Natural killer cell (primary cell): ENCODE results near the gene MOV10L1. TPM values are rescaled to one million over a fixed set of nuclear protein-coding genes. Genes with fewer than 3 reads are reported as not detected.

ENCODE experiments used
- ATAC-seq, 3 donors: fragments of 150-1000 bp in 2 of 3; fragments of 200-7000 bp in 1 of 3; cut with Tn5 transposase; 1 replicate in 1 of 3; 2 replicates in 2 of 3; pipeline ENCODE4 v1.10.0; 2021; ENCODE audit warnings: mild to moderate bottlenecking in 2 of 3, moderate library complexity in 2 of 3
- DNase-seq, 2 donors: peaks; one replicate each; pipeline versions ENCODE4 v3.0.0 to v3.0.0-alpha.2; 2013 to 2021; ENCODE audit warnings: mixed read lengths in 1 of 2
- H3K27ac ChIP-seq: one replicate; pipeline ENCODE4 v1.5.1; 2013; ENCODE audit warnings: mild to moderate bottlenecking, low read length
- H3K27me3 ChIP-seq: one replicate; pipeline ENCODE4 v1.6.1; 2013; ENCODE audit warnings: low read length; ENCODE audit not compliant: control insufficient read depth, insufficient read depth
- H3K36me3 ChIP-seq: one replicate; pipeline ENCODE4 v1.6.1; 2013; ENCODE audit warnings: low read length; ENCODE audit not compliant: control insufficient read depth, insufficient read depth
- H3K4me1 ChIP-seq: one replicate; pipeline ENCODE4 v1.6.1; 2013; ENCODE audit warnings: low read length; ENCODE audit not compliant: control insufficient read depth, insufficient read depth
- H3K4me3 ChIP-seq: one replicate; pipeline ENCODE4 v1.5.1; 2013; ENCODE audit warnings: low read length
- H3K9me3 ChIP-seq: one replicate; pipeline ENCODE4 v1.6.1; 2013; ENCODE audit warnings: low read length; ENCODE audit not compliant: control insufficient read depth, insufficient read depth
- H3K27ac Mint-ChIP-seq, 2 donors: one replicate each; pipeline ENCODE4 v1.8.0; 2022; ENCODE audit warnings: mild to moderate bottlenecking in 2 of 2, mixed read lengths in 2 of 2, moderate library complexity in 1 of 2
- H3K27me3 Mint-ChIP-seq, 2 donors: one replicate each; pipeline ENCODE4 v1.8.0; 2022; ENCODE audit warnings: low read depth in 2 of 2, mixed read lengths in 2 of 2
- H3K36me3 Mint-ChIP-seq: one replicate; pipeline ENCODE4 v1.8.0; 2022; ENCODE audit warnings: mixed read lengths
- H3K4me1 Mint-ChIP-seq, 2 donors: one replicate each; pipeline ENCODE4 v1.8.0; 2022; ENCODE audit warnings: mixed read lengths in 2 of 2
- H3K4me3 Mint-ChIP-seq: one replicate; pipeline ENCODE4 v1.8.0; 2022; ENCODE audit warnings: mild to moderate bottlenecking, moderate library complexity, mixed read lengths
- H3K9me3 Mint-ChIP-seq, 2 donors: one replicate each; pipeline ENCODE4 v1.8.0; 2022; ENCODE audit warnings: mixed read lengths in 2 of 2
- CTCF ChIP-seq: fragments of 200-600 bp; IDR thresholded peaks from one replicate; pipeline ENCODE4 v1.8.0; 2022; ENCODE audit warnings: antibody characterized with exemption
- WGBS: methylation state at CpG from one replicate; pipeline ENCODE4 v1.1.7; 2013; ENCODE audit warnings: missing lambda C conversion rate; ENCODE audit not compliant: insufficient coverage; 5-methylcytosine and 5-hydroxymethylcytosine counted together
- intact Hi-C: fragments of 100-400 bp; cut with micrococcal nuclease; formaldehyde crosslinking; loops from one replicate; pipeline ENCODE4 v1.14.2; 2022
- total RNA-seq, 4 donors: library from RNA; stranded (reverse); fragments of 120-200 nt in 1 of 4; gene quantifications; one replicate each; pipeline versions ENCODE4 v1.2.3 to v1.2.4, GENCODE V29; 2013 to 2022

The MOV10L1 gene
- total RNA-seq, 3 donors from 2014 or later (not counting 1 experiment from before 2014, with no cell fraction given) = 1.0 to 1.7 TPM; not detected in 1

- 74% methylated on average over 27 of the region's 27 CpGs for WGBS
- Histone ChIP-seq H3K36me3 (no peaks in the 10 kb centered on the region), H3K4me3 (no peak overlapping the region), H3K27me3 (peaks cover 9% of the 10 kb centered on the region), H3K4me1 (peaks cover 14% of the 10 kb centered on the region), H3K27ac (no peak overlapping the region), H3K9me3 (no peaks in the 10 kb centered on the region)
- Mint-ChIP-seq H3K4me3 (no peak overlapping the region), H3K9me3 (no peaks in the 10 kb centered on the region), H3K36me3 (no peaks in the 10 kb centered on the region), H3K27me3 (peaks cover 2 to 17% of the 10 kb centered on the region in 2 donors), H3K27ac (no peak overlapping the region), H3K4me1 (peaks cover 9 to 11% of the 10 kb centered on the region in 2 donors)
- no peak for DNase-seq
- ATAC-seq = no peak
- TF ChIP-seq CTCF = no peak
- intact Hi-C loops = no loop called here
Observed at GRCh38 chr22:50175921-50176849, 86.4 kb downstream of the MOV10L1 start.

GRCh38 chr22:50176850-50177536 lies 87.2 kb downstream of the MOV10L1 start:
- peaks cover 2% of the 10 kb centered on the region for H3K27me3 ChIP-seq
- no peaks in the 10 kb centered on the region for H3K36me3 Mint-ChIP-seq
- DNase-seq (no peak), ATAC-seq (no peak)
- H3K9me3 ChIP-seq = no peaks in the 10 kb centered on the region
- intact Hi-C loops = no loop called here
- H3K36me3 ChIP-seq = no peaks in the 10 kb centered on the region
- 96% methylated on average over 76 of the region's 76 CpGs for WGBS
- peaks cover 0 to 14% of the 10 kb centered on the region in 2 donors for H3K27me3 Mint-ChIP-seq
- no peak for TF ChIP-seq CTCF
- no peak overlapping the region for H3K27ac ChIP-seq
- no peak overlapping the region for H3K27ac Mint-ChIP-seq
- no peak overlapping the region for H3K4me3 Mint-ChIP-seq
- peaks cover 9 to 10% of the 10 kb centered on the region in 2 donors for H3K4me1 Mint-ChIP-seq
- H3K4me1 ChIP-seq = peaks cover 14% of the 10 kb centered on the region
- H3K9me3 Mint-ChIP-seq = no peaks in the 10 kb centered on the region
- H3K4me3 ChIP-seq = no peak overlapping the region

GRCh38 chr22:50177537-50178470 lies 88.0 kb downstream of the MOV10L1 start:
- Histone ChIP-seq H3K4me1 (peaks cover 14% of the 10 kb centered on the region), H3K36me3 (no peaks in the 10 kb centered on the region), H3K4me3 (no peak overlapping the region), H3K27ac (no peak overlapping the region), H3K27me3 (no peaks in the 10 kb centered on the region), H3K9me3 (no peaks in the 10 kb centered on the region)
- ATAC-seq (peak in 1 of 3 donors; percentile 51), DNase-seq (no peak)
- no peaks in the 10 kb centered on the region for H3K36me3 Mint-ChIP-seq
- H3K4me3 Mint-ChIP-seq = no peak overlapping the region
- no peak for TF ChIP-seq CTCF
- WGBS = 84% methylated on average over 98 of the region's 98 CpGs
- no peak overlapping the region for H3K27ac Mint-ChIP-seq
- peaks cover 0 to 9% of the 10 kb centered on the region in 2 donors for H3K27me3 Mint-ChIP-seq
- H3K9me3 Mint-ChIP-seq = no peaks in the 10 kb centered on the region
- peaks cover 9 to 10% of the 10 kb centered on the region in 2 donors for H3K4me1 Mint-ChIP-seq
- intact Hi-C loops = no loop called here
